Hepatocyte (in vitro differentiated cells): ENCODE measurements around the gene OR2J3.

Experiments
- CTCF ChIP-seq: fragments of 200-600 bp; sonication (generic); IDR thresholded peaks from 2 replicates; pipeline ENCODE4 v1.5.1; 2016; ENCODE audit warnings: antibody characterized with exemption, mild to moderate bottlenecking; ENCODE audit not compliant: poor library complexity
- EZH2 ChIP-seq: fragments of 200-600 bp; sonication (generic); IDR thresholded peaks from 2 replicates; pipeline ENCODE4 v1.6.1; 2016; ENCODE audit warnings: antibody characterized with exemption, mild to moderate bottlenecking, borderline replicate concordance

- TF ChIP-seq EZH2, result no peak
- no peak for TF ChIP-seq CTCF
These were observed 20.6 kb upstream of the OR2J3 start, which contains the start of gene OR2B3 for GRCh38 chr6:29087213-29087612.
